WTC11 (cell line): ENCODE results near the gene MAB21L3. TPM values are rescaled to one million over a fixed set of nuclear protein-coding genes. Genes with fewer than 3 reads are reported as not detected.

Source experiments
- ATAC-seq: fragments of 200-7000 bp; cut with Tn5 transposase; 2 replicates; pipeline ENCODE4 v1.10.0; 2021; ENCODE audit warnings: mild to moderate bottlenecking, moderate library complexity
- CTCF ChIA-PET: fragments of 300-600 bp; sonication (Branson Sonifier 250); formaldehyde crosslinking; loops from one replicate; lab custom pipeline; 2021; ENCODE audit warnings: antibody characterized with exemption; lab: Charles Lee
- POLR2A ChIA-PET: fragments of 350-600 bp; sonication (Branson Sonifier 250); formaldehyde crosslinking; loops from one replicate; lab custom pipeline; 2021; ENCODE audit warnings: antibody characterized with exemption; lab: Charles Lee
- DNase-seq: peaks from one replicate; pipeline ENCODE4 v3.0.0; 2021; ENCODE audit warnings: low spot score
- H3K27ac Mint-ChIP-seq: 2 replicates; pipeline ENCODE4 v1.8.0; 2021; ENCODE audit warnings: mixed read lengths
- H3K27me3 Mint-ChIP-seq: 2 replicates; pipeline ENCODE4 v1.8.0; 2021; ENCODE audit warnings: low read depth, mild to moderate bottlenecking, moderate library complexity, mixed read lengths
- H3K36me3 Mint-ChIP-seq: 2 replicates; pipeline ENCODE4 v1.8.0; 2021; ENCODE audit warnings: mixed read lengths
- H3K4me1 Mint-ChIP-seq: 2 replicates; pipeline ENCODE4 v1.8.0; 2022; ENCODE audit warnings: mixed read lengths
- H3K4me3 Mint-ChIP-seq: 2 replicates; pipeline ENCODE4 v1.8.0; 2021; ENCODE audit warnings: mild to moderate bottlenecking, moderate library complexity, mixed read lengths
- H3K9me3 Mint-ChIP-seq: 2 replicates; pipeline ENCODE4 v1.8.0; 2021; ENCODE audit warnings: mixed read lengths
- HMGA2 ChIP-seq: fragments of 250-450 bp; sonication (Bioruptor Pico); IDR thresholded peaks from 2 replicates; pipeline ENCODE4 v1.4.0; 2021; ENCODE audit warnings: mild to moderate bottlenecking, moderate library complexity
- NR2C2 ChIP-seq: sonication (generic); formaldehyde crosslinking; IDR thresholded peaks from 2 replicates; pipeline ENCODE4 v1.8.0; 2022; ENCODE audit warnings: mild to moderate bottlenecking, missing genetic modification reagents
- PRRX2 ChIP-seq: fragments of 250-450 bp; sonication (Bioruptor Pico); IDR thresholded peaks from 2 replicates; pipeline ENCODE4 v1.8.0; 2021; ENCODE audit warnings: mild to moderate bottlenecking
- ZNF671 ChIP-seq: fragments of 250-450 bp; sonication (Bioruptor Pico); IDR thresholded peaks from 2 replicates; pipeline ENCODE4 v1.8.0; 2021; ENCODE audit warnings: mild to moderate bottlenecking
- total RNA-seq: library from RNA; stranded (reverse); gene quantifications from 3 replicates; pipeline ENCODE4 v1.2.3, GENCODE V29; 2021
- TF ChIP-seq, protein P1 (sequence below): fragments of 250-450 bp; sonication (Bioruptor Pico); IDR thresholded peaks from 2 replicates; pipeline ENCODE4 v1.9.0; 2021; ENCODE audit warnings: mild to moderate bottlenecking, borderline replicate concordance
- TF ChIP-seq, protein P2 (sequence below): sonication (generic); formaldehyde crosslinking; IDR thresholded peaks from 2 replicates; pipeline ENCODE4 v1.8.0; 2023; ENCODE audit warnings: missing genetic modification reagents
- TF ChIP-seq, protein P3 (sequence below): sonication (generic); formaldehyde crosslinking; IDR thresholded peaks from 2 replicates; pipeline ENCODE4 v1.8.0; 2023; ENCODE audit warnings: missing genetic modification reagents, mild to moderate bottlenecking, borderline replicate concordance
- TF ChIP-seq, protein P4 (sequence below): sonication (generic); formaldehyde crosslinking; IDR thresholded peaks from 2 replicates; pipeline ENCODE4 v1.8.1; 2022; ENCODE audit warnings: mild to moderate bottlenecking, moderate library complexity, missing genetic modification reagents
- TF ChIP-seq, protein P5 (sequence below): sonication (generic); formaldehyde crosslinking; IDR thresholded peaks from 2 replicates; pipeline ENCODE4 v1.8.0; 2022; ENCODE audit warnings: missing genetic modification reagents

Gene MAB21L3
- total RNA-seq, 1 experiment from 2014 or later, result not detected

DNA sequence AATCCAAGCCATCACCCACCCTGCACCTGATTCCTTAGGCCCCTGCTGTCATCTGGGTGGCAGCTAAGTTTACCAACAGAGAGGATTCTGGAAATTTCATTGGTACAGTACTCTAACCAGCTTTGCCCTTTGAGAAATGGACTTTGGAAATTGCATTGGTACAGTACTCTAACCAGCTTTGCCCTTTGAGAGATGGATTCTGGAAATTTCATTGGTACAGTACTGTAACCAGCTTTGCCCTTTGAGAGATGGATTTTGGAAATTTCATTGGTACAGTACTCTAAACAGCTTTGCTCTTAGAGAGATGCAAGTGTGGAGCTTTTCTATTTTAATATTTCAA is 42.5 kb downstream of the MAB21L3 start:
- H3K4me3 Mint-ChIP-seq, result no peak overlapping the region
- TF ChIP-seq ZNF671 (no peak), NR2C2 (CRISPR knock-in tag) (no peak)
- TF ChIP-seq, protein P1, sequence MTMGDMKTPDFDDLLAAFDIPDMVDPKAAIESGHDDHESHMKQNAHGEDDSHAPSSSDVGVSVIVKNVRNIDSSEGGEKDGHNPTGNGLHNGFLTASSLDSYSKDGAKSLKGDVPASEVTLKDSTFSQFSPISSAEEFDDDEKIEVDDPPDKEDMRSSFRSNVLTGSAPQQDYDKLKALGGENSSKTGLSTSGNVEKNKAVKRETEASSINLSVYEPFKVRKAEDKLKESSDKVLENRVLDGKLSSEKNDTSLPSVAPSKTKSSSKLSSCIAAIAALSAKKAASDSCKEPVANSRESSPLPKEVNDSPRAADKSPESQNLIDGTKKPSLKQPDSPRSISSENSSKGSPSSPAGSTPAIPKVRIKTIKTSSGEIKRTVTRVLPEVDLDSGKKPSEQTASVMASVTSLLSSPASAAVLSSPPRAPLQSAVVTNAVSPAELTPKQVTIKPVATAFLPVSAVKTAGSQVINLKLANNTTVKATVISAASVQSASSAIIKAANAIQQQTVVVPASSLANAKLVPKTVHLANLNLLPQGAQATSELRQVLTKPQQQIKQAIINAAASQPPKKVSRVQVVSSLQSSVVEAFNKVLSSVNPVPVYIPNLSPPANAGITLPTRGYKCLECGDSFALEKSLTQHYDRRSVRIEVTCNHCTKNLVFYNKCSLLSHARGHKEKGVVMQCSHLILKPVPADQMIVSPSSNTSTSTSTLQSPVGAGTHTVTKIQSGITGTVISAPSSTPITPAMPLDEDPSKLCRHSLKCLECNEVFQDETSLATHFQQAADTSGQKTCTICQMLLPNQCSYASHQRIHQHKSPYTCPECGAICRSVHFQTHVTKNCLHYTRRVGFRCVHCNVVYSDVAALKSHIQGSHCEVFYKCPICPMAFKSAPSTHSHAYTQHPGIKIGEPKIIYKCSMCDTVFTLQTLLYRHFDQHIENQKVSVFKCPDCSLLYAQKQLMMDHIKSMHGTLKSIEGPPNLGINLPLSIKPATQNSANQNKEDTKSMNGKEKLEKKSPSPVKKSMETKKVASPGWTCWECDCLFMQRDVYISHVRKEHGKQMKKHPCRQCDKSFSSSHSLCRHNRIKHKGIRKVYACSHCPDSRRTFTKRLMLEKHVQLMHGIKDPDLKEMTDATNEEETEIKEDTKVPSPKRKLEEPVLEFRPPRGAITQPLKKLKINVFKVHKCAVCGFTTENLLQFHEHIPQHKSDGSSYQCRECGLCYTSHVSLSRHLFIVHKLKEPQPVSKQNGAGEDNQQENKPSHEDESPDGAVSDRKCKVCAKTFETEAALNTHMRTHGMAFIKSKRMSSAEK, result no peak
- TF ChIP-seq, protein P2, sequence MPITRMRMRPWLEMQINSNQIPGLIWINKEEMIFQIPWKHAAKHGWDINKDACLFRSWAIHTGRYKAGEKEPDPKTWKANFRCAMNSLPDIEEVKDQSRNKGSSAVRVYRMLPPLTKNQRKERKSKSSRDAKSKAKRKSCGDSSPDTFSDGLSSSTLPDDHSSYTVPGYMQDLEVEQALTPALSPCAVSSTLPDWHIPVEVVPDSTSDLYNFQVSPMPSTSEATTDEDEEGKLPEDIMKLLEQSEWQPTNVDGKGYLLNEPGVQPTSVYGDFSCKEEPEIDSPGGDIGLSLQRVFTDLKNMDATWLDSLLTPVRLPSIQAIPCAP (CRISPR knock-in tag), result no peak
- H3K4me1 Mint-ChIP-seq, result peaks cover 5% of the 10 kb centered on the region
- ChIA-PET POLR2A (interaction anchor here (1.4 kb wide), 1 partner anchor 12 kb away, joined by 3 read pairs; no protein-coding TSS in a partner anchor), CTCF (interaction anchor here (1.2 to 3.3 kb wide), 4 partner anchors 13 to 345 kb away, joined by 4 to 14 read pairs (median 8); no protein-coding TSS in a partner anchor)
- H3K9me3 Mint-ChIP-seq, result no peaks in the 10 kb centered on the region
- DNase-seq (no peak), ATAC-seq (no peak)
- peaks cover 20% of the 10 kb centered on the region for H3K27me3 Mint-ChIP-seq
- no peak overlapping the region for H3K27ac Mint-ChIP-seq
- no peaks in the 10 kb centered on the region for H3K36me3 Mint-ChIP-seq

DNA sequence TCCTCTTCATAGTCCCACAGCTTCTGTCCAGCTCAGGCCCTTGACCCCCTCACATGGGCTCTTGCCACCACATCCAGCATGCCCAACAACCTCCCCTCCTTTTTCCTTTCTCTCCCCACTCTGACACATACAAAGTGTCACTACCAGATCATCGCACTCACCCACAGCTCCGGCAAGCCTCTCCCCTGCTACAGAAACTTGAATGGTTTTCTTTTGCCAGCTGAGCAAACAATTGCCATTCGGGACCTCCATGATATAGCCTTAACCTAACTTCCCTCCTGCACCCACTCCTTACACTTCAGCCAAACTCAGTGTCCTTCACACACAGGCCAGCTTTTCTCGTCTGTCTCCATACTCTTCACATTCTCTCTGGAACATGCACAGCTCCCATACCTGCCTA is 43.3 kb downstream of the MAB21L3 start:
- no peak for ATAC-seq
- H3K27me3 Mint-ChIP-seq, result peaks cover 20% of the 10 kb centered on the region
- no peak for DNase-seq
- H3K36me3 Mint-ChIP-seq, result no peaks in the 10 kb centered on the region
- no peak overlapping the region for H3K4me3 Mint-ChIP-seq
- H3K4me1 Mint-ChIP-seq, result peaks cover 5% of the 10 kb centered on the region
- H3K27ac Mint-ChIP-seq, result no peak overlapping the region
- no peaks in the 10 kb centered on the region for H3K9me3 Mint-ChIP-seq
- ChIA-PET CTCF (interaction anchor here (0.8 to 3.3 kb wide), 5 partner anchors 12 to 331 kb away, joined by 3 to 14 read pairs (median 4); no protein-coding TSS in a partner anchor), POLR2A (interaction anchor here (1.4 kb wide), 1 partner anchor 11 kb away, joined by 3 read pairs; no protein-coding TSS in a partner anchor)
- TF ChIP-seq, protein P3, sequence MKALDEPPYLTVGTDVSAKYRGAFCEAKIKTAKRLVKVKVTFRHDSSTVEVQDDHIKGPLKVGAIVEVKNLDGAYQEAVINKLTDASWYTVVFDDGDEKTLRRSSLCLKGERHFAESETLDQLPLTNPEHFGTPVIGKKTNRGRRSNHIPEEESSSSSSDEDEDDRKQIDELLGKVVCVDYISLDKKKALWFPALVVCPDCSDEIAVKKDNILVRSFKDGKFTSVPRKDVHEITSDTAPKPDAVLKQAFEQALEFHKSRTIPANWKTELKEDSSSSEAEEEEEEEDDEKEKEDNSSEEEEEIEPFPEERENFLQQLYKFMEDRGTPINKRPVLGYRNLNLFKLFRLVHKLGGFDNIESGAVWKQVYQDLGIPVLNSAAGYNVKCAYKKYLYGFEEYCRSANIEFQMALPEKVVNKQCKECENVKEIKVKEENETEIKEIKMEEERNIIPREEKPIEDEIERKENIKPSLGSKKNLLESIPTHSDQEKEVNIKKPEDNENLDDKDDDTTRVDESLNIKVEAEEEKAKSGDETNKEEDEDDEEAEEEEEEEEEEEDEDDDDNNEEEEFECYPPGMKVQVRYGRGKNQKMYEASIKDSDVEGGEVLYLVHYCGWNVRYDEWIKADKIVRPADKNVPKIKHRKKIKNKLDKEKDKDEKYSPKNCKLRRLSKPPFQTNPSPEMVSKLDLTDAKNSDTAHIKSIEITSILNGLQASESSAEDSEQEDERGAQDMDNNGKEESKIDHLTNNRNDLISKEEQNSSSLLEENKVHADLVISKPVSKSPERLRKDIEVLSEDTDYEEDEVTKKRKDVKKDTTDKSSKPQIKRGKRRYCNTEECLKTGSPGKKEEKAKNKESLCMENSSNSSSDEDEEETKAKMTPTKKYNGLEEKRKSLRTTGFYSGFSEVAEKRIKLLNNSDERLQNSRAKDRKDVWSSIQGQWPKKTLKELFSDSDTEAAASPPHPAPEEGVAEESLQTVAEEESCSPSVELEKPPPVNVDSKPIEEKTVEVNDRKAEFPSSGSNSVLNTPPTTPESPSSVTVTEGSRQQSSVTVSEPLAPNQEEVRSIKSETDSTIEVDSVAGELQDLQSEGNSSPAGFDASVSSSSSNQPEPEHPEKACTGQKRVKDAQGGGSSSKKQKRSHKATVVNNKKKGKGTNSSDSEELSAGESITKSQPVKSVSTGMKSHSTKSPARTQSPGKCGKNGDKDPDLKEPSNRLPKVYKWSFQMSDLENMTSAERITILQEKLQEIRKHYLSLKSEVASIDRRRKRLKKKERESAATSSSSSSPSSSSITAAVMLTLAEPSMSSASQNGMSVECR (CRISPR knock-in tag), result no peak
- TF ChIP-seq PRRX2 (CRISPR knock-in tag), result no peak
- no peak for TF ChIP-seq HMGA2
- TF ChIP-seq, protein P4, sequence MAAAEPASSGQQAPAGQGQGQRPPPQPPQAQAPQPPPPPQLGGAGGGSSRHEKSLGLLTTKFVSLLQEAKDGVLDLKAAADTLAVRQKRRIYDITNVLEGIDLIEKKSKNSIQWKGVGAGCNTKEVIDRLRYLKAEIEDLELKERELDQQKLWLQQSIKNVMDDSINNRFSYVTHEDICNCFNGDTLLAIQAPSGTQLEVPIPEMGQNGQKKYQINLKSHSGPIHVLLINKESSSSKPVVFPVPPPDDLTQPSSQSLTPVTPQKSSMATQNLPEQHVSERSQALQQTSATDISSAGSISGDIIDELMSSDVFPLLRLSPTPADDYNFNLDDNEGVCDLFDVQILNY (CRISPR knock-in tag), result no peak
- TF ChIP-seq, protein P5, sequence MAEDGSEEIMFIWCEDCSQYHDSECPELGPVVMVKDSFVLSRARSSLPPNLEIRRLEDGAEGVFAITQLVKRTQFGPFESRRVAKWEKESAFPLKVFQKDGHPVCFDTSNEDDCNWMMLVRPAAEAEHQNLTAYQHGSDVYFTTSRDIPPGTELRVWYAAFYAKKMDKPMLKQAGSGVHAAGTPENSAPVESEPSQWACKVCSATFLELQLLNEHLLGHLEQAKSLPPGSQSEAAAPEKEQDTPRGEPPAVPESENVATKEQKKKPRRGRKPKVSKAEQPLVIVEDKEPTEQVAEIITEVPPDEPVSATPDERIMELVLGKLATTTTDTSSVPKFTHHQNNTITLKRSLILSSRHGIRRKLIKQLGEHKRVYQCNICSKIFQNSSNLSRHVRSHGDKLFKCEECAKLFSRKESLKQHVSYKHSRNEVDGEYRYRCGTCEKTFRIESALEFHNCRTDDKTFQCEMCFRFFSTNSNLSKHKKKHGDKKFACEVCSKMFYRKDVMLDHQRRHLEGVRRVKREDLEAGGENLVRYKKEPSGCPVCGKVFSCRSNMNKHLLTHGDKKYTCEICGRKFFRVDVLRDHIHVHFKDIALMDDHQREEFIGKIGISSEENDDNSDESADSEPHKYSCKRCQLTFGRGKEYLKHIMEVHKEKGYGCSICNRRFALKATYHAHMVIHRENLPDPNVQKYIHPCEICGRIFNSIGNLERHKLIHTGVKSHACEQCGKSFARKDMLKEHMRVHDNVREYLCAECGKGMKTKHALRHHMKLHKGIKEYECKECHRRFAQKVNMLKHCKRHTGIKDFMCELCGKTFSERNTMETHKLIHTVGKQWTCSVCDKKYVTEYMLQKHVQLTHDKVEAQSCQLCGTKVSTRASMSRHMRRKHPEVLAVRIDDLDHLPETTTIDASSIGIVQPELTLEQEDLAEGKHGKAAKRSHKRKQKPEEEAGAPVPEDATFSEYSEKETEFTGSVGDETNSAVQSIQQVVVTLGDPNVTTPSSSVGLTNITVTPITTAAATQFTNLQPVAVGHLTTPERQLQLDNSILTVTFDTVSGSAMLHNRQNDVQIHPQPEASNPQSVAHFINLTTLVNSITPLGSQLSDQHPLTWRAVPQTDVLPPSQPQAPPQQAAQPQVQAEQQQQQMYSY (CRISPR knock-in tag), result no peak
- TF ChIP-seq, all 79 proteins: peak for 0
